COLO668 (cell line): ENCODE data around the gene LGALS9C.
"Not testable (repeated sequence)": the region's sequence is repeated elsewhere in the genome, so short reads cannot be mapped to it uniquely, and the experiment has no call there.

Experiments
- DNase-seq: peaks from one replicate; lab custom pipeline; 2025; ENCODE audit not compliant: unreplicated experiment; lab: John Stamatoyannopoulos, UW

The LGALS9C gene

DNA sequence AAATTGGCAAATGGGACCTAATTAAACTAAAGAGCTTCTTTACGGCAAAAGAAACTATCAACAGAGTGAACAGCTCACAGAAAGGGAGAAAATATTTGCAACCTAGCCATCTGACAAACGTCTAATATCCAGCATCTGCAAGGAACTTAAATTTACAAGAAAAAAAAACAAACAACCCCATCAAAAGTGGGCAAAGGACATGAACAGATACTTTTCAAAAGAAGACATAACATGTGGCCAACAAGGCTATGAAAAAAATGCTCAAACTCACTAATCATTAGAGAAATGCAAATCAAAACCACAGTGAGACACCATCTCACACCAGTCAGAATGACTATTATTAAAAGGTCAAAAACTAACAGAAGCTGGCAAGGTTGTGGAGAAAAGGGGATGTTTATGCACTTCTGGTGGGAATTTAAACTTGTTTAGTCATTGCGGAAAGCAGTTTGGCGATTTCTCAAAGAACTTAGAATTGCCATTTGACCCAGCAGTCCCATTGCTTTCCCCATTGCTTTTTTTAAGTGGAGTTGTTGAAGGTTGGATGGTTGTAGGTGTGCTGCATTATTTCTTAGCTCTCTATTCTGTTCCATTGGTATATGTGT is 52.4 kb downstream of the LGALS9C start:
- DNase-seq = not testable (repeated sequence)

GRCh38 chr17:18530405-18530804 is 53.8 kb downstream of the LGALS9C start:
- not testable (repeated sequence) for DNase-seq

GRCh38 chr17:18542234-18542633 is 65.6 kb downstream of the LGALS9C start:
- DNase-seq = not testable (repeated sequence)

- not testable (repeated sequence) for DNase-seq
Observed at GRCh38 chr17:18542907-18543306, 66.3 kb downstream of the LGALS9C start.
